ENCODE results near the gene FRMD5.

DNA sequence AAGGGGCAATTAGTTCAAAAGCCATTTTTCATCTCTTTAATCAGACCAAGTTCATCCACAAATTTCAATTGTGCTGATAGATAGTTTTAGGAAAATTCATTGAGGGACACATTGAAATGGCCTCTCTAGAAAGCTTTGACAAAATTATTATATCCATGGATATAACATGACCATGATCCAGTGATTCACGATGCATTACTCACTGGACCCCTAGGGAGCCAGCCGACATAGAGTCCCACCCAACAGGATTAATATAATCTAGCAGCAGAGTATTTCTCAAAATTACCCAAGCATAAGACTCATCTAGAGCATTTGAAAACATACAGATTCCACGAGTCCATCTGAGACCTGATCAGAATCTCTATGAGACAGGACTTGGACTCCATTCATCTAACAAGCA lies 100.3 kb downstream of the FRMD5 start:
- TF ChIP-seq, protein P1, sequence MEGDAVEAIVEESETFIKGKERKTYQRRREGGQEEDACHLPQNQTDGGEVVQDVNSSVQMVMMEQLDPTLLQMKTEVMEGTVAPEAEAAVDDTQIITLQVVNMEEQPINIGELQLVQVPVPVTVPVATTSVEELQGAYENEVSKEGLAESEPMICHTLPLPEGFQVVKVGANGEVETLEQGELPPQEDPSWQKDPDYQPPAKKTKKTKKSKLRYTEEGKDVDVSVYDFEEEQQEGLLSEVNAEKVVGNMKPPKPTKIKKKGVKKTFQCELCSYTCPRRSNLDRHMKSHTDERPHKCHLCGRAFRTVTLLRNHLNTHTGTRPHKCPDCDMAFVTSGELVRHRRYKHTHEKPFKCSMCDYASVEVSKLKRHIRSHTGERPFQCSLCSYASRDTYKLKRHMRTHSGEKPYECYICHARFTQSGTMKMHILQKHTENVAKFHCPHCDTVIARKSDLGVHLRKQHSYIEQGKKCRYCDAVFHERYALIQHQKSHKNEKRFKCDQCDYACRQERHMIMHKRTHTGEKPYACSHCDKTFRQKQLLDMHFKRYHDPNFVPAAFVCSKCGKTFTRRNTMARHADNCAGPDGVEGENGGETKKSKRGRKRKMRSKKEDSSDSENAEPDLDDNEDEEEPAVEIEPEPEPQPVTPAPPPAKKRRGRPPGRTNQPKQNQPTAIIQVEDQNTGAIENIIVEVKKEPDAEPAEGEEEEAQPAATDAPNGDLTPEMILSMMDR (optimal IDR thresholded peaks at IDR 0.05 in 1 of 3, IDR thresholded peaks at IDR 0.05 in 1 of 3, conservative IDR thresholded peaks at IDR 0.05 in 1 of 3; ENCODE audit: extremely low read depth in 1 of 3, insufficient read depth in 2 of 3, low read length in 3 of 3) = no peak
- no peak for TF ChIP-seq EZH2 (IDR thresholded peaks at IDR 0.05; ENCODE audit: low read length)

All from keratinocyte (primary cell).